HepG2 (cell line): ENCODE results near the gene ZNF367. TPM values are rescaled to one million over a fixed set of nuclear protein-coding genes. Genes with fewer than 3 reads are reported as not detected.
A peak's percentile ranks its signal among the peaks of the same experiment; 100 is the strongest.

Source experiments
- AGO2 ChIP-seq: fragments of 200-400 bp; formaldehyde crosslinking; optimal IDR thresholded peaks from 2 replicates; pipeline ENCODE3; 2017; ENCODE audit warnings: mild to moderate bottlenecking, low read depth, low read length, moderate library complexity
- ARID5B ChIP-seq: IDR thresholded peaks from 2 replicates; pipeline ENCODE4 v1.4.0; 2020; ENCODE audit warnings: mild to moderate bottlenecking, missing genetic modification reagents
- ASH2L ChIP-seq: fragments of 300-600, 200-600 bp; sonication (generic); IDR thresholded peaks from 2 replicates; pipeline ENCODE4 v1.7.0; 2017; ENCODE audit warnings: low read depth, mild to moderate bottlenecking, moderate library complexity, mixed read lengths, low read length; ENCODE audit not compliant: insufficient read length
- BRD4 ChIP-seq: sonication (generic); formaldehyde crosslinking; IDR thresholded peaks from 2 replicates; pipeline ENCODE4 v1.4.0; 2020; ENCODE audit warnings: missing genetic modification reagents
- CBFB ChIP-seq: sonication (generic); formaldehyde crosslinking; IDR thresholded peaks from 2 replicates; pipeline ENCODE4 v1.4.0; 2020; ENCODE audit warnings: missing genetic modification reagents
- EP300 ChIP-seq, 3 experiments: sonication (generic) in 1 of 3; formaldehyde crosslinking in 1 of 3; IDR thresholded peaks; 2 replicates each; pipeline versions ENCODE4 v1.5.1 to v1.6.1; 2011 to 2020; ENCODE audit warnings: low read depth in 2 of 3, low read length in 2 of 3, borderline replicate concordance in 1 of 3, improper control_type of control experiment in 1 of 3, mild to moderate bottlenecking in 1 of 3, missing genetic modification reagents in 1 of 3, moderate library complexity in 1 of 3
- FOSL2 ChIP-seq: sonication (generic); formaldehyde crosslinking; IDR thresholded peaks from 2 replicates; pipeline ENCODE4 v1.4.0; 2020; ENCODE audit warnings: missing genetic modification reagents
- FOXA3 ChIP-seq: IDR thresholded peaks from 2 replicates; pipeline ENCODE4 v1.6.1; 2016; ENCODE audit warnings: missing genetic modification reagents, missing compliant biosample characterization
- GPBP1L1 ChIP-seq: sonication (generic); formaldehyde crosslinking; IDR thresholded peaks from 2 replicates; pipeline ENCODE4 v1.5.0; 2020; ENCODE audit warnings: mild to moderate bottlenecking, missing genetic modification reagents
- HMG20A ChIP-seq: IDR thresholded peaks from 2 replicates; pipeline ENCODE4 v1.6.1; 2016; ENCODE audit warnings: borderline replicate concordance
- HOMEZ ChIP-seq: IDR thresholded peaks from 2 replicates; pipeline ENCODE4 v1.6.1; 2016; ENCODE audit warnings: low read depth
- IRF2 ChIP-seq: IDR thresholded peaks from 2 replicates; pipeline ENCODE4 v1.6.1; 2018; ENCODE audit warnings: missing genetic modification reagents, missing compliant biosample characterization
- KLF11 ChIP-seq: IDR thresholded peaks from 2 replicates; pipeline ENCODE4 v1.6.1; 2016; ENCODE audit warnings: missing compliant biosample characterization
- NR2C2 ChIP-seq: sonication (generic); formaldehyde crosslinking; IDR thresholded peaks from 2 replicates; pipeline ENCODE4 v1.4.0; 2020; ENCODE audit warnings: missing genetic modification reagents, mild to moderate bottlenecking, moderate library complexity, borderline replicate concordance
- RXRB ChIP-seq: IDR thresholded peaks from 2 replicates; pipeline ENCODE4 v1.6.1; 2016; ENCODE audit warnings: borderline replicate concordance, missing genetic modification reagents, missing compliant biosample characterization
- SAP130 ChIP-seq: IDR thresholded peaks from 2 replicates; pipeline ENCODE4 v1.6.1; 2016; ENCODE audit warnings: low read depth
- SMARCC2 ChIP-seq: fragments of 450-650 bp; IDR thresholded peaks from 2 replicates; pipeline ENCODE4 v1.6.1; 2017; ENCODE audit warnings: antibody characterized with exemption, mild to moderate bottlenecking
- SOX13 ChIP-seq, 3 experiments: fragments of 450-650 bp in 1 of 3; sonication (generic) in 1 of 3; formaldehyde crosslinking in 1 of 3; IDR thresholded peaks in 2 of 3; conservative IDR thresholded peaks in 1 of 3; 2 replicates each; pipeline versions ENCODE4 v1.5.0 to v1.6.1; 2016 to 2020; ENCODE audit warnings: antibody characterized with exemption in 1 of 3, mild to moderate bottlenecking in 1 of 3, missing compliant biosample characterization in 1 of 3, missing genetic modification reagents in 1 of 3, moderate library complexity in 1 of 3
- SP1 ChIP-seq, 2 experiments: fragments of 450-650 bp in 1 of 2; sonication (generic) in 1 of 2; formaldehyde crosslinking in 1 of 2; IDR thresholded peaks; 2 replicates each; pipeline versions ENCODE4 v1.4.0 to v1.6.1; 2016 to 2020; ENCODE audit warnings: missing genetic modification reagents in 1 of 2
- TAF1 ChIP-seq: sonication (generic); formaldehyde crosslinking; IDR thresholded peaks from 2 replicates; pipeline ENCODE4 v1.4.0; 2020; ENCODE audit warnings: missing genetic modification reagents
- ZC3H13 ChIP-seq: sonication (generic); formaldehyde crosslinking; IDR thresholded peaks from 2 replicates; pipeline ENCODE4 v1.8.1; 2023; ENCODE audit warnings: mild to moderate bottlenecking, missing genetic modification reagents, moderate library complexity
- ZEB1 ChIP-seq: IDR thresholded peaks from 2 replicates; pipeline ENCODE4 v1.6.1; 2012; ENCODE audit warnings: mild to moderate bottlenecking, low read depth, inconsistent platforms; ENCODE audit not compliant: insufficient replicate concordance
- ZNF430 ChIP-seq: sonication (generic); formaldehyde crosslinking; IDR thresholded peaks from 2 replicates; pipeline ENCODE4 v1.9.0; 2021; ENCODE audit warnings: mild to moderate bottlenecking, missing genetic modification reagents
- ZNF891 ChIP-seq: sonication (generic); formaldehyde crosslinking; IDR thresholded peaks from 2 replicates; pipeline ENCODE4 v1.5.0; 2020; ENCODE audit warnings: mild to moderate bottlenecking, missing genetic modification reagents
- polyA plus RNA-seq, 8 experiments: library from polyadenylated mRNA; depleted of rRNA in 3 of 8; stranded (reverse) in 7 of 8; unstranded in 1 of 8; fragments of >200 nt; fragmentation: Illumina TruSeq in 4 of 8; extraction: Trizol in 4 of 8; gene quantifications; 2 replicates each; pipeline versions ENCODE4 v1.2.1 to v1.2.3, GENCODE V29; 2011 to 2016; ENCODE audit warnings: low read depth in 4 of 8, missing spikeins in 1 of 8, mixed read lengths in 1 of 8; ENCODE audit not compliant: insufficient read depth in 1 of 8
- total RNA-seq, 5 experiments: library from RNA; depleted of rRNA; stranded (reverse); fragments of >200 nt; fragmentation: Illumina TruSeq; extraction: Trizol; gene quantifications; 2 replicates each; pipeline ENCODE4 v1.2.3, GENCODE V29; 2016; ENCODE audit warnings: low read depth in 1 of 5

ZNF367 gene
- total and polyA plus RNA-seq, 2 of the 13 experiments (the other 11 are each of a cell fraction or from before 2014, with no cell fraction given), result 2.9 to 7.7 TPM

- peak; percentile 73 for TF ChIP-seq ARID5B (CRISPR knock-in tag)
- peak; percentile 47 for TF ChIP-seq FOXA3 (CRISPR knock-in tag)
- TF ChIP-seq IRF2 (CRISPR knock-in tag), result 0 out of 2 replicates have a peak, but pooled peaks have one; percentile 8
- TF ChIP-seq HOMEZ (CRISPR knock-in tag), result peak; percentile 28; the same call in 1 of the 2 replicates
- TF ChIP-seq RXRB (CRISPR knock-in tag), result 0 out of 2 replicates have a peak, but pooled peaks have one; percentile 44
- no peak for TF ChIP-seq BRD4
- TF ChIP-seq FOSL2 (CRISPR knock-in tag), result peak; percentile 76
- peak; percentile 53 for TF ChIP-seq SAP130 (CRISPR knock-in tag)
- peak in 1 of 2 experiments; percentile 10; a peak in 1 of 4 replicates for TF ChIP-seq EP300 (IDR thresholded peaks at IDR 0.05; ENCODE audit: low read depth in 2 of 2, low read length in 2 of 2)
- no peak for TF ChIP-seq EP300 (CRISPR knock-in tag; IDR thresholded peaks at IDR 0.05; ENCODE audit: borderline replicate concordance)
- no peak for TF ChIP-seq NR2C2 (CRISPR knock-in tag)
- TF ChIP-seq ZNF430 (CRISPR knock-in tag), result 0 out of 2 replicates have a peak, but pooled peaks have one; percentile 35
- no peak for TF ChIP-seq HMG20A (CRISPR knock-in tag)
- no peak for TF ChIP-seq CBFB (CRISPR knock-in tag)
- no peak for TF ChIP-seq SP1 (IDR thresholded peaks at IDR 0.05)
- no peak for TF ChIP-seq SP1 (CRISPR knock-in tag; IDR thresholded peaks at IDR 0.05)
- TF ChIP-seq SMARCC2, result no peak
- no peak for TF ChIP-seq ZNF891 (CRISPR knock-in tag)
- no peak for TF ChIP-seq TAF1 (CRISPR knock-in tag)
- no peak for TF ChIP-seq AGO2
- TF ChIP-seq SOX13 (IDR thresholded peaks at IDR 0.05), result no peak
- peak in 1 of 2 experiments; percentile 78; a peak in 2 of 4 replicates for TF ChIP-seq SOX13 (CRISPR knock-in tag; conservative IDR thresholded peaks at IDR 0.05 in 1 of 2, IDR thresholded peaks at IDR 0.05 in 1 of 2)
- TF ChIP-seq KLF11, result no peak
- no peak for TF ChIP-seq ZC3H13 (CRISPR knock-in tag)
- TF ChIP-seq ASH2L, result no peak
- TF ChIP-seq GPBP1L1 (CRISPR knock-in tag), result no peak
- TF ChIP-seq ZEB1, result no peak
Observed at GRCh38 chr9:96435345-96435744, 17.2 kb upstream of the ZNF367 start (continued).
